HG02642 (cell line): Measurements from ENCODE around the gene EHD2.
"Not testable (repeated sequence)": the region's sequence is repeated elsewhere in the genome, so short reads cannot be mapped to it uniquely, and the experiment has no call there.

Experiments
- ATAC-seq: cut with Tn5 transposase; IDR thresholded peaks from one replicate; pipeline ENCODE4 v1.9.1; 2021; ENCODE audit warnings: mild to moderate bottlenecking; ENCODE audit not compliant: unreplicated experiment, poor library complexity

EHD2 gene

DNA sequence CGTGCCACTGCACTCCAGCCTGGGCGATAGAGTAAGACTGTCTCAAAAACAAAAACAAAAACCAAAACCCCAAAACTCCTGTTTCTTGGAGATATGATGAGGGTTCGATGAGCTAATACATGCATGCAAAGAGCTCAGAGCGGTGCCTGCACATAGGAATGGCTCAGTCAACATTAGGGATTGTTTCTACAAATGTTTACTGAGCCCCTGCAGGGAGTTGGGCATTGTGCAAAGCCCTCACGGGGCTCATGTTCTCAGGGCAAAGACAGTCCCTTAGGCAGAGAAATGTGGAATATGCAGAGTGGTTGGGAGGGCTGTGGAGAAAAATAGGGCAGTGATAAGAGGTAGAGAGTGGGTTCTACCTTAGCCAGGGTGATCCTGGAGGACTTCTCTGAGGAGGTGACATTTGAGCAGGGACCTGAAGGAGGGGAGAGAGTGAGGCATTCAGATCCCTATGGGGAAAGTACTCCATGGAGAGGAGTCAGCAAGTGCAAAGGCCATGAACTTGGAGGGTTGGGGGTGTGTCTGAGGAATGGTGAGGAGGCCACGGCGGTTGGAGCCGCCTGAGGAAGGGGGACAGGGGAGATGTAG lies 1.5 kb upstream of the EHD2 start:
- ATAC-seq, result no peak

DNA sequence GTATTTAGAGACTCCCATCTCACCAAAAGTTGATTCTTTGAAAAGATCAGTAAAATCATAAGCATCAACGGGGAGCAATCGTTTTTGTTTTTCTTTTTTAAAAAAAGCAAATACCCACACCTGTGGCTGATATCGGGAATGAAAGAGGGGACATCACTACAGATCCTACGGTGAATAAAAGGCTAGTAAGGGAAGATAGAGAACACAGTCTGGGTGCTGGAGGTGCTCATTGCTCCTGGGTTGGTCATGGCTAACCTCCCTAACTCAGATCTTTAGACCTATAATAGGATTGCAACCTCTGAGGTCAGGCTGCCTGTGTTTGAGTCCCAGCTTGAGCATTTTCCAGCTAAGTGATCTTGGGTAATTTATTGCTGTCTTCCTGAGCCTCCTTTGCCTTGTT lies 1.1 kb downstream of the EHD2 start:
- no peak for ATAC-seq

DNA sequence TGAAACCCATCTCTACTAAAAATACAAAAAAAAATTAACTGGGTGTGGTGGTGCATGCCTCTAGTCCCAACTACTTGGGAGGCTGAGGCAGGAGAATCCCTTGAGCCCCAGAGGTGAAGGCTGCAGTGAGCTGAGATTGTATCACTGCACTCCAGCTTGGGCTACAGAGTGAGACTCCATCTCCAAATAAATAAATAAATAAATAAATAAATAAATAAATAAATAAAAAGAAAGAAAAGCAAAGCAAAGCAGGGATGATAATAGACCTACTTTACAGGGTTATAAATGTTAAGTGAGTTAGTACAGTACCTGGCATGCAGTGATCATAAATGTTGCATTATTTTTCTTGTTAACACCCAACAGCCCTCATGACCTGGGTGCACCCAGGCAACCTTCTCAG lies 1.6 kb downstream of the EHD2 start:
- not testable (repeated sequence) for ATAC-seq

DNA sequence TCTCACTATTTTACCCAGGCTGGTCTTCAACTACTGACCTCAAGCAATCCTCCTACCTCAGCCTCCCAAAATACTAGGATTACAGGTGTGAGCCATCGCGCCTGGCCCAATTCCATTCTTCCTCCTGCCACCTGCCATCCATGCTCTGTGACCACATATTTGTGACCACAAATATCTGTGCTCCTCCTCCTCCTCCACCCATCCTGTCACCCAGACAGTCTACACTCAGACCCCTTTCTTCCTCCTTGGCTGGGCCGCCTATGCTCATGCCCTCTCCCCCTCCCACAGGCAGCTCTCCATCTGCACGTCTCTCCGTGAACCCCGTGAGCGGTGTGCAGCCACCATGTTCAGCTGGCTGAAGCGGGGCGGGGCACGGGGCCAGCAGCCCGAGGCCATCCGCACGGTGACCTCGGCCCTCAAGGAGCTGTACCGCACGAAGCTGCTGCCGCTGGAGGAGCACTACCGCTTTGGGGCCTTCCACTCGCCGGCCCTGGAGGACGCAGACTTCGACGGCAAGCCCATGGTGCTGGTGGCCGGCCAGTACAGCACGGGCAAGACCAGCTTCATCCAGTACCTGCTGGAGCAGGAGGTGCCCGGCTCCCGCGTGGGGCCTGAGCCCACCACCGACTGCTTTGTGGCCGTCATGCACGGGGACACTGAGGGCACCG lies 3.2 kb downstream of the EHD2 start:
- no peak for ATAC-seq

DNA sequence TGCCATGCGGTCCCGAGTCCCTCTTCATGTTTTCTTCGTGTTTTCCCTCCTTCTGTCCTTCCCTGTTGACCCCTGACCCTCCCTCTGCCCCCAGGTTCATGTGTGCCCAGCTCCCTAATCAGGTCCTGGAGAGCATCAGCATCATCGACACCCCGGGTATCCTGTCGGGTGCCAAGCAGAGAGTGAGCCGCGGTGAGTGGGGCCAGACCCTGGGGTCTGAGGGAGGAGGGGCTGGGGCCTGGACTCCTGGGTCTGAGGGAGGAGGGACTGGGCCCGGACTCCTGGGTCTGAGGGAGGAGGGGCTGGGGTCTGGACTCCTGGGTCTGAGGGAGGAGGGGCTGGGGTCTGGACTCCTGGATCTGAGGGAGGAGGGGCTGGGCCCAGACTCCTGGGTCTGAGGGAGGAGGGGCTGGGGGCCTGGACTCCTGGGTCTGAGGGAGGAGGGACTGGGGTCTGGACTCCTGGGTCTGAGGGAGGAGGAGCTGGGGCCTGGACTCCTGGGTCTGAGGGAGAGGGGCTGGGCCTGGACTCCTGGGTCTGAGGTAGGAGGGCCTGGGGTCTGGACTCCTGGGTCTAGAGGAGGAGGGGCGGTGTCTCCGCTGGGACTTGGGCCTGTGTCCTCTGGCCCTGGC lies 5.3 kb downstream of the EHD2 start:
- ATAC-seq, result not testable (repeated sequence)

GRCh38 chr19:47719047-47719859 lies 6.0 kb downstream of the EHD2 start:
- no peak for ATAC-seq

- ATAC-seq, result no peak
These were observed 7.6 kb downstream of the EHD2 start for GRCh38 chr19:47720669-47721422.

- no peak for ATAC-seq
These were observed 10.3 kb downstream of the EHD2 start for GRCh38 chr19:47723581-47723940.

- ATAC-seq, result no peak
These were observed 12.7 kb downstream of the EHD2 start for GRCh38 chr19:47725759-47726401.

- ATAC-seq, result no peak
These were observed 13.2 kb downstream of the EHD2 start for GRCh38 chr19:47726467-47726866.

DNA sequence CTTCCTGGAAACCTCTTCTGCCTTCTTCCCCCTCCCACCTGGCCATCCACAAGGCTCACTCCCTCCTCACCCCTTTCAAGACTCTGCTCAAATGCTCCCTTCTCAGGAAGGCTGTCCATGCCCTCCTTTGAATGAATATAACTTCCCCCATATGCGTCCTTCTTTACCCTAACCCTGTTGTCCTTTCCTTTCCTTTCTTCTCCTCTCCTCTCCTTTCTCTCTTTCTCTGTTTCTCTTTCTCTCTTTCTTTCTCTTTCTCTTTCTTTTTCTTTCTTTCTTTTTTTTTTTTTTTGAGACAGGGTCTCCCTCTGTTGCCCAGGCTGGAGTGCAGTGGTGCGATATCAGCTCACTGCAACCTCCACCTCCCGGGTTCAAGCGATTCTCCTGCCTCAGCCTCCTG lies 15.1 kb downstream of the EHD2 start:
- ATAC-seq, result not testable (repeated sequence)

DNA sequence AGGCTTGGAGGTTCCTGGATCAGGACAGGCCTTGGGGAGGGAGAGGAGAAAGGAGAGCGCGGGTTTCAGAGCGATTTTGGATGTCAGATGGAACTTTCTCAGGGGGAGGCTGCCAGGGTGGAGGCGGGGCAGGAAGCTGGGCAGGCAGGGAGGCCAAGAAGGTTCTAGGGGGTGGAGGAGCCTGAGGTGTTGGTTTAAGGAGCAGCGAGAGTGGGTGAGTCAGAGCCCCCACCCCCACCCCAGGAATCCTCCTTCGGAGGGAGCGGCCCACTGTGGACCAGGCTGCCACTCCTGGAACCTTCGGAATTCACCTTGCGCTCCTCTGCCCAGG lies 16.2 kb downstream of the EHD2 start:
- ATAC-seq, result no peak

- no peak for ATAC-seq
These were observed 16.7 kb downstream of the EHD2 start for GRCh38 chr19:47729799-47730520.

DNA sequence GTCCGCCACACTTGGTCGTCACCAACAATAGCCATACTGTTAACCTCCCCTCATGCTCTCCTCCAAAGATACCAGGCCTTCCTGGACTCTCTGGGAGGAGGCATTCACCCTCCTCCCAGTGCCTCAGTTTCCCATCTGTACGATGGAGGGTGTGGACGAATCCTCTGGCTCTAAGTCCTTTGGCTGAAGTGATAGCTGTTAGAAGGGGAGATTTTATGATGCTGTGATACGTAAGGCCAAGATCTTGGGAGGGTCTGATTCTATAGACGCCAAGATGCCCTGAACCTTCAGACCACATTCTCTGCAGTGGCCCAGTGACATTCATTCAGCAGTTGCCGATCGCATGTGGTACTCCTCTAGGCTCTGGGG lies 17.3 kb downstream of the EHD2 start:
- ATAC-seq, result no peak

GRCh38 chr19:47730910-47731309 lies 17.7 kb downstream of the EHD2 start:
- ATAC-seq, result no peak

- no peak for ATAC-seq
These were observed 21.9 kb downstream of the EHD2 start for GRCh38 chr19:47735131-47735530.

- no peak for ATAC-seq
These were observed 27.8 kb downstream of the EHD2 start for GRCh38 chr19:47740866-47741519.

GRCh38 chr19:47741544-47742140 lies 28.4 kb downstream of the EHD2 start:
- no peak for ATAC-seq

GRCh38 chr19:47742634-47743033 lies 29.4 kb downstream of the EHD2 start:
- no peak for ATAC-seq
